ENCODE results near the gene TUFT1. TPM values are rescaled to one million over a fixed set of nuclear protein-coding genes. Genes with fewer than 3 reads are reported as not detected.

TUFT1 gene
- total and polyA plus RNA-seq, 2 of the 13 experiments (the other 11 are each of a cell fraction or from before 2014, with no cell fraction given) = 6.4 to 7.3 TPM

DNA sequence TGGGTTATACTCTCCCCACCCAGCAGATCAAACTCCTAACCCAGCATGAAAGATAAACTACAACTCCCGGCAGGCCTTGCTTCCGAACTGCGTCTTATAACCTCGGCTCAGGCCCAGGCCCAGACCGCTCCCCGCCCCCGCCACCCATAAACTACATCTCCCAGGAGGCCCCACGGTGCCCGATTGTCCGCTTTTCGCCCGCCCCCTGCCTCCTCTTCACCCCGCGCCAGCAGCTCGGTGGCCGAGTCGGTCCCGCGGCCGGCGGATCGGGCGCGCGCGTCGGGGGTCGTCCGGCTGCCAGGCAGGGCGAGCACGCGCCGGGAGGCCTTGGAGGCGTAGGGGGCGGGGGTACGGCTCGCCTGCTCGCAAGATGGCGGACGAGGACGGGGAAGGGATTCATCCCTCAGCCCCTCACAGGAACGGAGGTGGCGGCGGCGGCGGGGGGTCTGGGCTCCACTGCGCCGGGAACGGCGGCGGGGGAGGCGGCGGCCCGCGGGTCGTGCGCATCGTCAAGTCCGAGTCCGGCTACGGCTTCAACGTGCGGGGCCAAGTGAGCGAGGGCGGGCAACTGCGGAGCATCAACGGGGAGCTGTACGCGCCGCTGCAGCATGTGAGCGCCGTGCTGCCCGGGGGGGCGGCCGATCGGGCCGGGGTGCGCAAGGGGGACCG, 71.9 kb downstream of the TUFT1 start, which contains the start of gene SNX27 (continued):
- TF ChIP-seq, protein P1, sequence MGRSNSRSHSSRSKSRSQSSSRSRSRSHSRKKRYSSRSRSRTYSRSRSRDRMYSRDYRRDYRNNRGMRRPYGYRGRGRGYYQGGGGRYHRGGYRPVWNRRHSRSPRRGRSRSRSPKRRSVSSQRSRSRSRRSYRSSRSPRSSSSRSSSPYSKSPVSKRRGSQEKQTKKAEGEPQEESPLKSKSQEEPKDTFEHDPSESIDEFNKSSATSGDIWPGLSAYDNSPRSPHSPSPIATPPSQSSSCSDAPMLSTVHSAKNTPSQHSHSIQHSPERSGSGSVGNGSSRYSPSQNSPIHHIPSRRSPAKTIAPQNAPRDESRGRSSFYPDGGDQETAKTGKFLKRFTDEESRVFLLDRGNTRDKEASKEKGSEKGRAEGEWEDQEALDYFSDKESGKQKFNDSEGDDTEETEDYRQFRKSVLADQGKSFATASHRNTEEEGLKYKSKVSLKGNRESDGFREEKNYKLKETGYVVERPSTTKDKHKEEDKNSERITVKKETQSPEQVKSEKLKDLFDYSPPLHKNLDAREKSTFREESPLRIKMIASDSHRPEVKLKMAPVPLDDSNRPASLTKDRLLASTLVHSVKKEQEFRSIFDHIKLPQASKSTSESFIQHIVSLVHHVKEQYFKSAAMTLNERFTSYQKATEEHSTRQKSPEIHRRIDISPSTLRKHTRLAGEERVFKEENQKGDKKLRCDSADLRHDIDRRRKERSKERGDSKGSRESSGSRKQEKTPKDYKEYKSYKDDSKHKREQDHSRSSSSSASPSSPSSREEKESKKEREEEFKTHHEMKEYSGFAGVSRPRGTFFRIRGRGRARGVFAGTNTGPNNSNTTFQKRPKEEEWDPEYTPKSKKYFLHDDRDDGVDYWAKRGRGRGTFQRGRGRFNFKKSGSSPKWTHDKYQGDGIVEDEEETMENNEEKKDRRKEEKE (IDR thresholded peaks at IDR 0.05) = no peak
- TF ChIP-seq TMF1 (CRISPR knock-in tag; IDR thresholded peaks at IDR 0.05; ENCODE audit: low read depth) = no peak
- TF ChIP-seq KLF16 (CRISPR knock-in tag; IDR thresholded peaks at IDR 0.05) = peak in 1 of 2 experiments; percentile 39; a peak in 1 of 4 replicates
- TF ChIP-seq ZNF713 (CRISPR knock-in tag; IDR thresholded peaks at IDR 0.05) = 0 out of 2 replicates have a peak, but pooled peaks have one; percentile 78
- TF ChIP-seq, protein P2, sequence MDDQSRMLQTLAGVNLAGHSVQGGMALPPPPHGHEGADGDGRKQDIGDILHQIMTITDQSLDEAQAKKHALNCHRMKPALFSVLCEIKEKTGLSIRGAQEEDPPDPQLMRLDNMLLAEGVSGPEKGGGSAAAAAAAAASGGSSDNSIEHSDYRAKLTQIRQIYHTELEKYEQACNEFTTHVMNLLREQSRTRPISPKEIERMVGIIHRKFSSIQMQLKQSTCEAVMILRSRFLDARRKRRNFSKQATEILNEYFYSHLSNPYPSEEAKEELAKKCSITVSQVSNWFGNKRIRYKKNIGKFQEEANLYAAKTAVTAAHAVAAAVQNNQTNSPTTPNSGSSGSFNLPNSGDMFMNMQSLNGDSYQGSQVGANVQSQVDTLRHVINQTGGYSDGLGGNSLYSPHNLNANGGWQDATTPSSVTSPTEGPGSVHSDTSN (CRISPR knock-in tag; IDR thresholded peaks at IDR 0.05; ENCODE audit: borderline replicate concordance) = no peak
- no peak for TF ChIP-seq ZSCAN22 (CRISPR knock-in tag; IDR thresholded peaks at IDR 0.05)
- no peak for TF ChIP-seq ZFP82 (CRISPR knock-in tag; IDR thresholded peaks at IDR 0.05; ENCODE audit: borderline replicate concordance)
- no peak for TF ChIP-seq ZNF282 (IDR thresholded peaks at IDR 0.05; ENCODE audit: partially characterized antibody)
- no peak for TF ChIP-seq MLLT10 (CRISPR knock-in tag; IDR thresholded peaks at IDR 0.05)
- TF ChIP-seq HOXA5 (CRISPR knock-in tag; IDR thresholded peaks at IDR 0.05) = no peak
- TF ChIP-seq, protein P3, sequence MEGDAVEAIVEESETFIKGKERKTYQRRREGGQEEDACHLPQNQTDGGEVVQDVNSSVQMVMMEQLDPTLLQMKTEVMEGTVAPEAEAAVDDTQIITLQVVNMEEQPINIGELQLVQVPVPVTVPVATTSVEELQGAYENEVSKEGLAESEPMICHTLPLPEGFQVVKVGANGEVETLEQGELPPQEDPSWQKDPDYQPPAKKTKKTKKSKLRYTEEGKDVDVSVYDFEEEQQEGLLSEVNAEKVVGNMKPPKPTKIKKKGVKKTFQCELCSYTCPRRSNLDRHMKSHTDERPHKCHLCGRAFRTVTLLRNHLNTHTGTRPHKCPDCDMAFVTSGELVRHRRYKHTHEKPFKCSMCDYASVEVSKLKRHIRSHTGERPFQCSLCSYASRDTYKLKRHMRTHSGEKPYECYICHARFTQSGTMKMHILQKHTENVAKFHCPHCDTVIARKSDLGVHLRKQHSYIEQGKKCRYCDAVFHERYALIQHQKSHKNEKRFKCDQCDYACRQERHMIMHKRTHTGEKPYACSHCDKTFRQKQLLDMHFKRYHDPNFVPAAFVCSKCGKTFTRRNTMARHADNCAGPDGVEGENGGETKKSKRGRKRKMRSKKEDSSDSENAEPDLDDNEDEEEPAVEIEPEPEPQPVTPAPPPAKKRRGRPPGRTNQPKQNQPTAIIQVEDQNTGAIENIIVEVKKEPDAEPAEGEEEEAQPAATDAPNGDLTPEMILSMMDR (CRISPR knock-in tag; IDR thresholded peaks at IDR 0.05) = 0 out of 2 replicates have a peak, but pooled peaks have one; percentile 2
- TF ChIP-seq SP140L (CRISPR knock-in tag; IDR thresholded peaks at IDR 0.05; ENCODE audit: borderline replicate concordance) = no peak
- TF ChIP-seq KLF11 (CRISPR knock-in tag; IDR thresholded peaks at IDR 0.05) = no peak
- peak in 1 of 2 experiments; percentile 35; a peak in 1 of 4 replicates for TF ChIP-seq MAFK (conservative IDR thresholded peaks at IDR 0.05 in 1 of 2, IDR thresholded peaks at IDR 0.05 in 1 of 2; ENCODE audit: low read length in 2 of 2)
- TF ChIP-seq MED8 (CRISPR knock-in tag; IDR thresholded peaks at IDR 0.05; ENCODE audit: insufficient replicate concordance) = no peak
- TF ChIP-seq, protein P4, sequence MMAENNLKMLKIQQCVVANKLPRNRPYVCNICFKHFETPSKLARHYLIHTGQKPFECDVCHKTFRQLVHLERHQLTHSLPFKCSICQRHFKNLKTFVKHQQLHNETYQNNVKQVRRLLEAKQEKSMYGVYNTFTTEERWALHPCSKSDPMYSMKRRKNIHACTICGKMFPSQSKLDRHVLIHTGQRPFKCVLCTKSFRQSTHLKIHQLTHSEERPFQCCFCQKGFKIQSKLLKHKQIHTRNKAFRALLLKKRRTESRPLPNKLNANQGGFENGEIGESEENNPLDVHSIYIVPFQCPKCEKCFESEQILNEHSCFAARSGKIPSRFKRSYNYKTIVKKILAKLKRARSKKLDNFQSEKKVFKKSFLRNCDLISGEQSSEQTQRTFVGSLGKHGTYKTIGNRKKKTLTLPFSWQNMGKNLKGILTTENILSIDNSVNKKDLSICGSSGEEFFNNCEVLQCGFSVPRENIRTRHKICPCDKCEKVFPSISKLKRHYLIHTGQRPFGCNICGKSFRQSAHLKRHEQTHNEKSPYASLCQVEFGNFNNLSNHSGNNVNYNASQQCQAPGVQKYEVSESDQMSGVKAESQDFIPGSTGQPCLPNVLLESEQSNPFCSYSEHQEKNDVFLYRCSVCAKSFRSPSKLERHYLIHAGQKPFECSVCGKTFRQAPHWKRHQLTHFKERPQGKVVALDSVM (CRISPR knock-in tag; IDR thresholded peaks at IDR 0.05) = peak; percentile 57; the same call in 1 of the 2 replicates
- TF ChIP-seq PAX8 (CRISPR knock-in tag; IDR thresholded peaks at IDR 0.05; ENCODE audit: borderline replicate concordance) = no peak
- TF ChIP-seq ZNF616 (CRISPR knock-in tag; IDR thresholded peaks at IDR 0.05; ENCODE audit: low read depth) = no peak
- TF ChIP-seq CC2D1A (CRISPR knock-in tag; IDR thresholded peaks at IDR 0.05) = no peak
- TF ChIP-seq, protein P5, sequence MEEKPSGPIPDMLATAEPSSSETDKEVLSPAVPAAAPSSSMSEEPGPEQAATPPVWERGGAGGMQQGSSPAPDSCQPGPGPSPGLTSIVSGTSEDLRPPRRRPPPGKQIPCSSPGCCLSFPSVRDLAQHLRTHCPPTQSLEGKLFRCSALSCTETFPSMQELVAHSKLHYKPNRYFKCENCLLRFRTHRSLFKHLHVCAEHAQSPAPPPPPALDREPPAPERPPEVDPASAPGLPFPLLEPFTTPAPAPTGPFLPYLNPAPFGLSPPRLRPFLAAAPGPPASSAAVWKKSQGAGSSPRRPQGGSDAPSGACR (CRISPR knock-in tag; IDR thresholded peaks at IDR 0.05) = 0 out of 2 replicates have a peak, but pooled peaks have one; percentile 74
- TF ChIP-seq, protein P6, sequence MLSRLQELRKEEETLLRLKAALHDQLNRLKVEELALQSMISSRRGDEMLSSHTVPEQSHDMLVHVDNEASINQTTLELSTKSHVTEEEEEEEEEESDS (CRISPR knock-in tag; IDR thresholded peaks at IDR 0.05; ENCODE audit: borderline replicate concordance) = no peak
